Trophoblast cell (in vitro differentiated cells and primary cell): Measurements from ENCODE around the gene AUH.
"Not testable (repeated sequence)": the region's sequence is repeated elsewhere in the genome, so short reads cannot be mapped to it uniquely, and the experiment has no call there.

ENCODE experiments used
- DNase-seq, 2 donors: peaks; one replicate each; pipeline ENCODE4 v3.0.0-alpha.2; 2016
- H2AFZ ChIP-seq: 2 replicates; pipeline ENCODE4 v1.6.1; 2013; ENCODE audit warnings: low read length, moderate library complexity, mild to moderate bottlenecking; ENCODE audit not compliant: insufficient read depth, poor library complexity
- H2AK5ac ChIP-seq: 2 replicates; pipeline ENCODE4 v1.6.1; 2013; ENCODE audit warnings: mild to moderate bottlenecking, low read length
- H2BK120ac ChIP-seq: 2 replicates; pipeline ENCODE4 v1.6.1; 2013; ENCODE audit warnings: low read length, mild to moderate bottlenecking, moderate library complexity; ENCODE audit not compliant: insufficient read depth, poor library complexity
- H2BK12ac ChIP-seq: 2 replicates; pipeline ENCODE4 v1.6.1; 2013; ENCODE audit warnings: mild to moderate bottlenecking, low read length, moderate library complexity
- H2BK5ac ChIP-seq: 2 replicates; pipeline ENCODE4 v1.6.1; 2013; ENCODE audit warnings: low read length, low read depth, moderate library complexity, mild to moderate bottlenecking; ENCODE audit not compliant: poor library complexity
- H3K14ac ChIP-seq: 2 replicates; pipeline ENCODE4 v1.6.1; 2013; ENCODE audit warnings: mild to moderate bottlenecking, low read length
- H3K18ac ChIP-seq: 2 replicates; pipeline ENCODE4 v1.6.1; 2013; ENCODE audit warnings: mild to moderate bottlenecking, low read length
- H3K23ac ChIP-seq: 2 replicates; pipeline ENCODE4 v1.6.1; 2013; ENCODE audit warnings: low read length
- H3K27ac ChIP-seq: 2 replicates; pipeline ENCODE4 v1.5.1; 2013; ENCODE audit warnings: low read depth, mild to moderate bottlenecking, inconsistent platforms, low read length, moderate library complexity
- H3K27me3 ChIP-seq: 2 replicates; pipeline ENCODE4 v1.6.1; 2013; ENCODE audit warnings: inconsistent platforms, mild to moderate bottlenecking, low read length, moderate library complexity; ENCODE audit not compliant: insufficient read depth
- H3K36me3 ChIP-seq, 2 experiments: 1 replicate in 1 of 2; 2 replicates in 1 of 2; pipeline ENCODE4 v1.6.1; 2013; ENCODE audit warnings: low read length in 2 of 2, mild to moderate bottlenecking in 2 of 2, moderate library complexity in 1 of 2; ENCODE audit not compliant: insufficient read depth in 2 of 2, control insufficient read depth in 1 of 2
- H3K4ac ChIP-seq: 2 replicates; pipeline ENCODE4 v1.6.1; 2013; ENCODE audit warnings: low read depth, mild to moderate bottlenecking, low read length, moderate library complexity
- H3K4me1 ChIP-seq, 2 experiments: 1 replicate in 1 of 2; 2 replicates in 1 of 2; pipeline ENCODE4 v1.6.1; 2013; ENCODE audit warnings: low read length in 2 of 2, mild to moderate bottlenecking in 2 of 2, moderate library complexity in 1 of 2; ENCODE audit not compliant: insufficient read depth in 2 of 2, control insufficient read depth in 1 of 2
- H3K4me2 ChIP-seq: 2 replicates; pipeline ENCODE4 v1.6.1; 2013; ENCODE audit warnings: inconsistent platforms, mild to moderate bottlenecking, low read length, moderate library complexity
- H3K4me3 ChIP-seq: 2 replicates; pipeline ENCODE4 v1.5.1; 2013; ENCODE audit warnings: mild to moderate bottlenecking, low read depth, low read length, inconsistent platforms
- H3K79me1 ChIP-seq: one replicate; pipeline ENCODE4 v1.6.1; 2013; ENCODE audit warnings: low read length
- H3K79me2 ChIP-seq: 2 replicates; pipeline ENCODE4 v1.6.1; 2013; ENCODE audit warnings: low read length, mild to moderate bottlenecking; ENCODE audit not compliant: control insufficient read depth, insufficient read depth, poor library complexity
- H3K9ac ChIP-seq: 2 replicates; pipeline ENCODE4 v1.6.1; 2013; ENCODE audit warnings: mild to moderate bottlenecking, low read length
- H3K9me3 ChIP-seq: 2 replicates; pipeline ENCODE4 v1.6.1; 2013; ENCODE audit warnings: low read depth, mild to moderate bottlenecking, control low read depth, inconsistent platforms, low read length; ENCODE audit not compliant: insufficient read depth
- H4K12ac ChIP-seq: 2 replicates; pipeline ENCODE4 v1.6.1; 2013; ENCODE audit warnings: low read depth, mild to moderate bottlenecking, low read length, moderate library complexity
- H4K8ac ChIP-seq: 2 replicates; pipeline ENCODE4 v1.6.1; 2013; ENCODE audit warnings: low read depth, mild to moderate bottlenecking, low read length, moderate library complexity
- H4K91ac ChIP-seq: one replicate; pipeline ENCODE4 v1.6.1; 2013; ENCODE audit warnings: low read depth, mild to moderate bottlenecking, low read length, moderate library complexity
- WGBS: extraction: QIAGEN DNeasy Blood & Tissue Kit; methylation state at CpG from one replicate; pipeline ENCODE4 v1.1.7; 2013; ENCODE audit warnings: missing lambda C conversion rate; ENCODE audit not compliant: insufficient read length, insufficient coverage; ENCODE audit errors: extremely low coverage; 5-methylcytosine and 5-hydroxymethylcytosine counted together

The AUH gene

GRCh38 chr9:91378695-91379127, 17.0 kb upstream of the AUH start:
- no peak overlapping the region for H4K12ac ChIP-seq
- H3K27ac ChIP-seq, result no peak overlapping the region
- no peaks in the 10 kb centered on the region for H3K36me3 ChIP-seq
- H3K18ac ChIP-seq, result no peak overlapping the region
- H3K23ac ChIP-seq, result no peak overlapping the region
- no peak overlapping the region for H2BK12ac ChIP-seq
- H3K4me1 ChIP-seq, result no peaks in the 10 kb centered on the region
- DNase-seq, result peak; percentile 61 to 90
- H2BK5ac ChIP-seq, result no peak overlapping the region
- H2AFZ ChIP-seq, result no peak overlapping the region
- no peaks in the 10 kb centered on the region for H3K79me1 ChIP-seq
- H3K4ac ChIP-seq, result no peak overlapping the region
- H2AK5ac ChIP-seq, result no peak overlapping the region
- no CpG with 5 or more reads among the region's 2 CpGs for WGBS
- no peaks in the 10 kb centered on the region for H3K27me3 ChIP-seq
- H3K9me3 ChIP-seq, result no peaks in the 10 kb centered on the region
- no peak overlapping the region for H3K9ac ChIP-seq
- no peak overlapping the region for H3K14ac ChIP-seq
- no peak overlapping the region for H4K91ac ChIP-seq
- H3K79me2 ChIP-seq, result no peaks in the 10 kb centered on the region
- H2BK120ac ChIP-seq, result no peak overlapping the region
- H3K4me2 ChIP-seq, result no peak overlapping the region
- H3K4me3 ChIP-seq, result no peak overlapping the region
- no peak overlapping the region for H4K8ac ChIP-seq

DNA sequence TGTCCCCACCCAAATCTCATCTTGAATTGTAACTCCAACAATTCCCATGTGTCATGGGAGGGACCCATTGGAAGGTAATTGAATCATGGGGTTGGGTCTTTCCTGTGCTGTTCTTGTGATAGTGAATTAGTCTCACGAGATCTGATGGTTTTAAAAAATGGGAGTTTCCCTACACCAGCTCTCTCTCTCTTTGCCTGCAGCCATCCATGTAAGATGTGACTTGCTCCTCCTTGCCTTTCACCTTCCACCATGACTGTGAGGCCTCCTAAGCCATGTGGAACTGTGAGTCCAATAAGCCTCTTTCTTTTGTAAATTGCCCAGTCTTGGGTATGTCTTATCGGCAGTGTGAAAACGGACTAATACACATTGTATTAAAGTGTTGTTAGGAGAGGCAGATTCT, 16.3 kb upstream of the AUH start:
- H2AFZ ChIP-seq, H3K4me2 ChIP-seq, H4K8ac ChIP-seq, H3K9ac ChIP-seq, H3K9me3 ChIP-seq, H2AK5ac ChIP-seq, H3K18ac ChIP-seq, H3K79me2 ChIP-seq, H4K12ac ChIP-seq, H2BK5ac ChIP-seq, H2BK12ac ChIP-seq, DNase-seq, H3K36me3 ChIP-seq, H3K23ac ChIP-seq, H3K79me1 ChIP-seq, H3K4me1 ChIP-seq, H3K4me3 ChIP-seq, H2BK120ac ChIP-seq, H3K27me3 ChIP-seq, H3K14ac ChIP-seq, H3K27ac ChIP-seq, H3K4ac ChIP-seq, H4K91ac ChIP-seq: not testable (repeated sequence)
- WGBS, result no CpG with 5 or more reads among the region's 3 CpGs

- H3K18ac ChIP-seq, result no peak overlapping the region
These were observed 14.5 kb upstream of the AUH start for GRCh38 chr9:91376239-91376638.

GRCh38 chr9:91374939-91375338, 13.2 kb upstream of the AUH start:
- H3K23ac ChIP-seq, result no peak overlapping the region
- H3K4me3 ChIP-seq, result no peak overlapping the region
- no peak overlapping the region for H3K18ac ChIP-seq
- H4K8ac ChIP-seq, result no peak overlapping the region
- no peaks in the 10 kb centered on the region for H3K79me1 ChIP-seq
- no peak overlapping the region for H2BK120ac ChIP-seq
- H3K9ac ChIP-seq, result no peak overlapping the region
- no peak for DNase-seq
- H2AK5ac ChIP-seq, result no peak overlapping the region
- H4K91ac ChIP-seq, result no peak overlapping the region
- no peak overlapping the region for H3K4me2 ChIP-seq
- whole genome bisulfite sequencing, result no CpG with 5 or more reads among the region's 3 CpGs
- H3K4me1 ChIP-seq, result no peaks in the 10 kb centered on the region
- no peak overlapping the region for H3K14ac ChIP-seq
- no peak overlapping the region for H2BK5ac ChIP-seq
- H2AFZ ChIP-seq, result no peak overlapping the region
- H3K36me3 ChIP-seq, result no peaks in the 10 kb centered on the region
- H4K12ac ChIP-seq, result no peak overlapping the region
- no peak overlapping the region for H3K4ac ChIP-seq
- no peak overlapping the region for H3K27ac ChIP-seq
- H3K9me3 ChIP-seq, result no peaks in the 10 kb centered on the region
- H2BK12ac ChIP-seq, result no peak overlapping the region
- no peaks in the 10 kb centered on the region for H3K27me3 ChIP-seq
- no peaks in the 10 kb centered on the region for H3K79me2 ChIP-seq

More at GRCh38 chr9:91376239-91376638, 14.5 kb upstream of the AUH start:
- H4K12ac ChIP-seq, result no peak overlapping the region
- H2AFZ ChIP-seq, result no peak overlapping the region
- no peak overlapping the region for H4K91ac ChIP-seq
- H3K4ac ChIP-seq, result no peak overlapping the region
- H2BK120ac ChIP-seq, result no peak overlapping the region
- no peak overlapping the region for H3K27ac ChIP-seq
- no peaks in the 10 kb centered on the region for H3K4me1 ChIP-seq
- H3K9ac ChIP-seq, result no peak overlapping the region
- no peak overlapping the region for H3K4me2 ChIP-seq
- DNase-seq, result no peak
- WGBS, result no CpG with 5 or more reads among the region's 4 CpGs
- no peaks in the 10 kb centered on the region for H3K79me2 ChIP-seq
- no peaks in the 10 kb centered on the region for H3K9me3 ChIP-seq
- H2BK5ac ChIP-seq, result no peak overlapping the region
- H3K36me3 ChIP-seq, result no peaks in the 10 kb centered on the region
- H2BK12ac ChIP-seq, result no peak overlapping the region
- no peak overlapping the region for H2AK5ac ChIP-seq
- no peak overlapping the region for H3K4me3 ChIP-seq
- H4K8ac ChIP-seq, result no peak overlapping the region
- H3K27me3 ChIP-seq, result no peaks in the 10 kb centered on the region
- no peaks in the 10 kb centered on the region for H3K79me1 ChIP-seq
- no peak overlapping the region for H3K23ac ChIP-seq
- H3K14ac ChIP-seq, result no peak overlapping the region
